ENCODE results near the gene BCKDK.

- TF ChIP-seq CTCF (conservative IDR thresholded peaks at IDR 0.05; ENCODE audit: low read depth, low read length) (no peak), EZH2 (IDR thresholded peaks at IDR 0.05; ENCODE audit: low read length, unreplicated experiment) (no peak), EZH2phosphoT487 (IDR thresholded peaks at IDR 0.05; ENCODE audit: borderline replicate concordance, low read length) (no peak)
Observed at GRCh38 chr16:31118223-31119155, 10.3 kb downstream of the BCKDK start.
